ENCODE data around the gene CXCL16.
"Not testable (repeated sequence)": the region's sequence is repeated elsewhere in the genome, so short reads cannot be mapped to it uniquely, and the experiment has no call there.

Gene CXCL16

GRCh38 chr17:4683739-4684138 lies 56.0 kb downstream of the CXCL16 start:
- H2BK12ac ChIP-seq (ENCODE audit: low read length); H4K8ac ChIP-seq (ENCODE audit: low read depth, low read length); H3K79me2 ChIP-seq (ENCODE audit: control insufficient read depth, insufficient read depth, low read length, poor library complexity); H3K27ac ChIP-seq (ENCODE audit: low read depth, low read length); H3K4me2 ChIP-seq (ENCODE audit: low read length); H2AFZ ChIP-seq (ENCODE audit: insufficient read depth, low read length, poor library complexity); H3K4me3 ChIP-seq (ENCODE audit: low read depth, low read length); H3K27me3 ChIP-seq (ENCODE audit: insufficient read depth, low read length); H3K23ac ChIP-seq (ENCODE audit: low read length); H3K18ac ChIP-seq (ENCODE audit: low read length); H3K79me1 ChIP-seq (ENCODE audit: low read length); H2AK5ac ChIP-seq (ENCODE audit: low read length); H4K12ac ChIP-seq (ENCODE audit: low read depth, low read length); DNase-seq; H3K14ac ChIP-seq (ENCODE audit: low read length); H3K9ac ChIP-seq (ENCODE audit: low read length); H2BK120ac ChIP-seq (ENCODE audit: insufficient read depth, low read length, poor library complexity); H4K91ac ChIP-seq (ENCODE audit: low read depth, low read length); H3K4ac ChIP-seq (ENCODE audit: low read depth, low read length); H2BK5ac ChIP-seq (ENCODE audit: low read depth, low read length, poor library complexity); H3K9me3 ChIP-seq (ENCODE audit: insufficient read depth, low read depth, low read length): not testable (repeated sequence)
- peaks cover 16 to 23% of the 10 kb centered on the region in 2 experiments for H3K36me3 ChIP-seq (ENCODE audit: control insufficient read depth in 1 of 2, insufficient read depth in 2 of 2, low read length in 2 of 2)
- no CpG with 5 or more reads among the region's 5 CpGs for WGBS (ENCODE audit: extremely low coverage, insufficient coverage, insufficient read length)
- H3K4me1 ChIP-seq (ENCODE audit: control insufficient read depth in 1 of 2, insufficient read depth in 2 of 2, low read length in 2 of 2) = peaks cover 3 to 11% of the 10 kb centered on the region in 2 experiments

Measured in trophoblast cell (in vitro differentiated cells and primary cell).